Mammary epithelial cell (primary cell): Measurements from ENCODE around the gene SYMPK.
A peak's percentile ranks its signal among the peaks of the same experiment; 100 is the strongest.

Source experiments
- CTCF ChIP-seq, 2 donors: IDR thresholded peaks in 1 of 2; conservative IDR thresholded peaks in 1 of 2; 2 replicates each; pipeline ENCODE4 v1.5.1; 2011 to 2012; ENCODE audit warnings: inconsistent platforms in 2 of 2, low read length in 2 of 2, mild to moderate bottlenecking in 2 of 2, control low read depth in 1 of 2, low read depth in 1 of 2; ENCODE audit not compliant: insufficient read depth in 1 of 2; ENCODE audit errors: extremely low read depth in 1 of 2
- EZH2 ChIP-seq: IDR thresholded peaks from 2 replicates; pipeline ENCODE4 v1.6.1; 2012; ENCODE audit warnings: low read length, inconsistent platforms, borderline replicate concordance

GRCh38 chr19:45863335-45863839 lies 440 bp upstream of the SYMPK start:
- TF ChIP-seq CTCF (conservative IDR thresholded peaks at IDR 0.05 in 1 of 2, IDR thresholded peaks at IDR 0.05 in 1 of 2; ENCODE audit: extremely low read depth in 1 of 2, insufficient read depth in 1 of 2, low read depth in 1 of 2, low read length in 2 of 2): no peak
- peak; percentile 49 for TF ChIP-seq EZH2
